Sciatic nerve (tissue), 2 donors: ENCODE data around the gene SLC1A1. TPM values are rescaled to one million over a fixed set of nuclear protein-coding genes. Genes with fewer than 3 reads are reported as not detected.

Experiments
- ATAC-seq: fragments of 200-7000 bp; cut with Tn5 transposase; one replicate; pipeline ENCODE4 v1.9.1; 2020; ENCODE audit warnings: mild to moderate bottlenecking, moderate library complexity
- DNase-seq: peaks from one replicate; pipeline ENCODE4 v3.0.0-alpha.2; 2020; ENCODE audit warnings: low spot score
- intact Hi-C: fragments of 100-400 bp; cut with DNase I; formaldehyde crosslinking; loops from one replicate; pipeline ENCODE4 v1.14.2; 2022
- total RNA-seq: library from RNA; stranded (reverse); fragmentation: NEBNext Ultra II Directional; extraction: Animal tissue kit (Norgen Biotek cat#: 25700); gene quantifications from one replicate; pipeline ENCODE4 v1.2.1, GENCODE V29; 2021
- donor health status: DM: no; HTN: no; CAD: no.
- donor health status: DM: no; HTN: no; CAD: no.

The SLC1A1 gene
- total RNA-seq, 1 donor from 2014 or later, result 4.7 TPM

GRCh38 chr9:4569101-4569500, 78.8 kb downstream of the SLC1A1 start:
- DNase-seq (no peak), ATAC-seq (no peak)
- intact Hi-C loops, result no loop called here

GRCh38 chr9:4572184-4572826, 82.0 kb downstream of the SLC1A1 start:
- intact Hi-C loops, result no loop called here
- ATAC-seq, result no peak
- DNase-seq, result no peak

GRCh38 chr9:4573176-4573575, 82.9 kb downstream of the SLC1A1 start:
- DNase-seq, result no peak
- no peak for ATAC-seq
- intact Hi-C loops, result no loop called here

- ATAC-seq (no peak), DNase-seq (no peak)
- intact Hi-C loops, result no loop called here
These were observed 83.5 kb downstream of the SLC1A1 start for GRCh38 chr9:4573634-4574389.

GRCh38 chr9:4574657-4575243, 84.5 kb downstream of the SLC1A1 start:
- ATAC-seq, result no peak
- no peak for DNase-seq
- intact Hi-C loops, result no loop called here

GRCh38 chr9:4575997-4576396, 85.7 kb downstream of the SLC1A1 start:
- ATAC-seq (no peak), DNase-seq (no peak)
- intact Hi-C loops, result no loop called here

- intact Hi-C loops, result no loop called here
- no peak for ATAC-seq
- no peak for DNase-seq
These were observed 86.2 kb downstream of the SLC1A1 start for GRCh38 chr9:4576448-4576847.

GRCh38 chr9:4579001-4579400, 88.7 kb downstream of the SLC1A1 start:
- intact Hi-C loops, result no loop called here
- DNase-seq, result no peak
- peak; percentile 64 for ATAC-seq

- no peak for ATAC-seq
- intact Hi-C loops, result no loop called here
- DNase-seq, result no peak
These were observed 90.9 kb downstream of the SLC1A1 start for GRCh38 chr9:4581035-4581760.

GRCh38 chr9:4581861-4582565, 91.7 kb downstream of the SLC1A1 start:
- ATAC-seq (no peak), DNase-seq (no peak)
- intact Hi-C loops, result no loop called here

- no peak for DNase-seq
- intact Hi-C loops, result no loop called here
These were observed 92.7 kb downstream of the SLC1A1 start for GRCh38 chr9:4583001-4583400.

GRCh38 chr9:4584636-4585035, 94.4 kb downstream of the SLC1A1 start:
- ATAC-seq (no peak), DNase-seq (no peak)
- intact Hi-C loops, result no loop called here

More at GRCh38 chr9:4583001-4583400, 92.7 kb downstream of the SLC1A1 start:
- no peak for ATAC-seq

GRCh38 chr9:4585135-4585534, 94.9 kb downstream of the SLC1A1 start:
- ATAC-seq (no peak), DNase-seq (no peak)
- intact Hi-C loops, result no loop called here

GRCh38 chr9:4588721-4589120, 98.5 kb downstream of the SLC1A1 start:
- intact Hi-C loops, result no loop called here
- no peak for ATAC-seq
- no peak for DNase-seq

GRCh38 chr9:4590430-4591122, 100.3 kb downstream of the SLC1A1 start:
- no peak for DNase-seq

GRCh38 chr9:4591123-4591500, 100.8 kb downstream of the SLC1A1 start:
- no peak for ATAC-seq
- no peak for DNase-seq
- intact Hi-C loops, result no loop called here

More at GRCh38 chr9:4590430-4591122, 100.3 kb downstream of the SLC1A1 start:
- intact Hi-C loops, result no loop called here
- ATAC-seq, result no peak

- ATAC-seq, result no peak
These were observed 102.0 kb downstream of the SLC1A1 start for GRCh38 chr9:4592295-4592694.

GRCh38 chr9:4592886-4593285, 102.6 kb downstream of the SLC1A1 start:
- no peak for DNase-seq
- intact Hi-C loops, result no loop called here
- no peak for ATAC-seq

More at GRCh38 chr9:4592295-4592694, 102.0 kb downstream of the SLC1A1 start:
- no peak for DNase-seq
- intact Hi-C loops, result no loop called here

- DNase-seq (no peak), ATAC-seq (peak; percentile 78)
- intact Hi-C loops, result no loop called here
These were observed 104.3 kb downstream of the SLC1A1 start for GRCh38 chr9:4594545-4594944.
